Neutrophil (primary cell): ENCODE data around the gene NHEJ1.
A peak's percentile ranks its signal among the peaks of the same experiment; 100 is the strongest.

ENCODE experiments used
- H3K27ac ChIP-seq: fragments of 200-600 bp; sonication (generic); 2 replicates; pipeline ENCODE4 v1.5.1; 2016; ENCODE audit warnings: mild to moderate bottlenecking, moderate library complexity
- H3K27me3 ChIP-seq: fragments of 200-600 bp; sonication (generic); 2 replicates; pipeline ENCODE4 v1.6.0; 2016; ENCODE audit warnings: mild to moderate bottlenecking
- H3K36me3 ChIP-seq: fragments of 200-600 bp; sonication (generic); 2 replicates; pipeline ENCODE4 v1.5.1; 2017
- H3K4me1 ChIP-seq, 2 experiments: fragments of 200-600 bp in 1 of 2; sonication (generic) in 1 of 2; 1 replicate in 1 of 2; 2 replicates in 1 of 2; pipeline versions ENCODE4 v1.5.1 to v1.6.1; 2013 to 2016; ENCODE audit warnings: low read depth in 1 of 2, low read length in 1 of 2, mild to moderate bottlenecking in 1 of 2, moderate library complexity in 1 of 2; ENCODE audit not compliant: control insufficient read depth in 1 of 2, insufficient read depth in 1 of 2
- H3K4me3 ChIP-seq, 2 experiments: fragments of 200-600 bp in 1 of 2; sonication (generic) in 1 of 2; 1 replicate in 1 of 2; 2 replicates in 1 of 2; pipeline ENCODE4 v1.5.1; 2013 to 2016; ENCODE audit warnings: low read depth in 1 of 2, low read length in 1 of 2, mild to moderate bottlenecking in 1 of 2, moderate library complexity in 1 of 2
- H3K9me3 ChIP-seq: fragments of 200-600 bp; sonication (generic); 2 replicates; pipeline ENCODE4 v1.5.1; 2016
- CTCF ChIP-seq: fragments of 200-600 bp; sonication (generic); IDR thresholded peaks from 2 replicates; pipeline ENCODE4 v1.5.1; 2016; ENCODE audit warnings: antibody characterized with exemption

NHEJ1 gene

GRCh38 chr2:219059375-219059724 lies 101.3 kb downstream of the NHEJ1 start:
- H3K9me3 ChIP-seq, result no peaks in the 10 kb centered on the region
- H3K4me1 ChIP-seq, result peaks cover 3 to 32% of the 10 kb centered on the region in 2 experiments
- peaks cover 100% of the 10 kb centered on the region for H3K27me3 ChIP-seq
- H3K36me3 ChIP-seq, result no peaks in the 10 kb centered on the region
- no peak for TF ChIP-seq CTCF
- no peak overlapping the region for H3K27ac ChIP-seq
- no peak overlapping the region for H3K4me3 ChIP-seq

- Histone ChIP-seq H3K9me3 (no peaks in the 10 kb centered on the region), H3K4me3 (no peak overlapping the region), H3K4me1 (peaks cover 3 to 32% of the 10 kb centered on the region in 2 experiments), H3K27ac (no peak overlapping the region), H3K36me3 (no peaks in the 10 kb centered on the region), H3K27me3 (peaks cover 100% of the 10 kb centered on the region)
- TF ChIP-seq CTCF, result no peak
These were observed 101.9 kb downstream of the NHEJ1 start for GRCh38 chr2:219058541-219059374.

GRCh38 chr2:219057709-219058540 lies 102.7 kb downstream of the NHEJ1 start:
- H3K36me3 ChIP-seq, result no peaks in the 10 kb centered on the region
- H3K4me1 ChIP-seq, result peaks cover 3 to 32% of the 10 kb centered on the region in 2 experiments
- peak; percentile 68 for TF ChIP-seq CTCF
- peaks cover 100% of the 10 kb centered on the region for H3K27me3 ChIP-seq
- no peak overlapping the region for H3K27ac ChIP-seq
- no peak overlapping the region for H3K4me3 ChIP-seq
- no peaks in the 10 kb centered on the region for H3K9me3 ChIP-seq

GRCh38 chr2:219056896-219057708 lies 103.5 kb downstream of the NHEJ1 start:
- H3K27ac ChIP-seq, result no peak overlapping the region
- H3K9me3 ChIP-seq, result no peaks in the 10 kb centered on the region
- peaks cover 100% of the 10 kb centered on the region for H3K27me3 ChIP-seq
- TF ChIP-seq CTCF, result no peak
- no peaks in the 10 kb centered on the region for H3K36me3 ChIP-seq
- H3K4me3 ChIP-seq, result no peak overlapping the region
- H3K4me1 ChIP-seq, result peaks cover 3 to 32% of the 10 kb centered on the region in 2 experiments

- no peak for TF ChIP-seq CTCF
- Histone ChIP-seq H3K27me3 (peaks cover 100% of the 10 kb centered on the region), H3K4me3 (no peak overlapping the region), H3K27ac (no peak overlapping the region), H3K4me1 (peaks cover 3 to 32% of the 10 kb centered on the region in 2 experiments), H3K36me3 (no peaks in the 10 kb centered on the region), H3K9me3 (no peaks in the 10 kb centered on the region)
These were observed 104.3 kb downstream of the NHEJ1 start for GRCh38 chr2:219056176-219056895.
